Ovary (tissue), 3 donors: Measurements from ENCODE around the gene TTC22.

Experiments used
- CTCF ChIP-seq, 3 donors: fragments of 450-650 bp in 2 of 3; fragments of 200-600 bp in 1 of 3; IDR thresholded peaks; one replicate each; pipeline versions ENCODE4 v1.5.1 to v1.8.0; 2016 to 2022; ENCODE audit warnings: antibody characterized with exemption in 3 of 3, mild to moderate bottlenecking in 1 of 3
- EP300 ChIP-seq: sonication (generic); formaldehyde crosslinking; IDR thresholded peaks from one replicate; pipeline ENCODE4 v1.6.1; 2017; ENCODE audit warnings: antibody characterized with exemption
- POLR2A ChIP-seq: fragments of 450-650 bp; IDR thresholded peaks from one replicate; pipeline ENCODE4 v1.6.1; 2017; ENCODE audit warnings: antibody characterized with exemption, mild to moderate bottlenecking, moderate library complexity
- donor health status: DM: no; HTN: no; CAD: no.

GRCh38 chr1:54812801-54813484 lies 11.8 kb upstream of the TTC22 start:
- TF ChIP-seq CTCF (IDR thresholded peaks at IDR 0.05) (no peak), POLR2A (no peak), EP300 (no peak)
